K562 (cell line): ENCODE measurements around the gene FAM110D. TPM values are rescaled to one million over a fixed set of nuclear protein-coding genes. Genes with fewer than 3 reads are reported as not detected.

Experiments
- ATAC-seq: fragments of 200-7000 bp; cut with Tn5 transposase; 3 replicates; pipeline ENCODE4 v1.9.1; 2020; ENCODE audit warnings: moderate library complexity
- BruUV-seq: library from RNA; stranded (reverse); fragments of 400-500 nt; replicated peaks from 2 replicates; lab custom pipeline; 2021; lab: Mats Ljungman, UMichigan
- CTCF ChIA-PET: fragments of 300-600 bp; formaldehyde crosslinking; extraction: SDS; loops from one replicate; lab custom pipeline; 2021; ENCODE audit warnings: low intra/inter-chr PET ratio; lab: Yijun Ruan, JAX
- POLR2A ChIA-PET: fragments of 300-600, 350-650 bp; sonication (Branson Sonifier 250); formaldehyde crosslinking; extraction: SDS; loops from one replicate; lab custom pipeline; 2021; ENCODE audit warnings: antibody characterized with exemption, inconsistent platforms; lab: Yijun Ruan, JAX
- DNase-seq, 4 experiments: peaks; one replicate each; pipeline versions ENCODE4 v3.0.0 to v3.0.0-alpha.2; 2011 to 2018; ENCODE audit warnings: low spot score in 3 of 4, mixed read lengths in 3 of 4; ENCODE audit errors: extremely low read depth in 1 of 4
- FAIRE-seq: peaks from 2 replicates; lab custom pipeline; 2011; peaks lifted over from hg19 to GRCh38; lab: Jason Lieb, UNC
- H2AFZ ChIP-seq: 2 replicates; pipeline ENCODE4 v1.6.0; 2011; ENCODE audit warnings: low read depth, low read length, control low read depth, inconsistent platforms
- H3K27ac ChIP-seq: fragments of 200-600 bp; 3 replicates; pipeline ENCODE4 v1.8.0; 2011; ENCODE audit warnings: low read depth, mild to moderate bottlenecking, control low read depth, inconsistent platforms, low read length, moderate library complexity, mixed read lengths; ENCODE audit errors: extremely low read depth
- H3K27me3 ChIP-seq, 2 experiments: fragments of 300-600 bp in 1 of 2; 2 replicates in 1 of 2; 3 replicates in 1 of 2; pipeline versions ENCODE4 v1.6.0 to v1.8.0; 2011; ENCODE audit warnings: inconsistent platforms in 2 of 2, low read length in 2 of 2, mild to moderate bottlenecking in 1 of 2, mixed read lengths in 1 of 2, moderate library complexity in 1 of 2; ENCODE audit not compliant: control insufficient read depth in 2 of 2, insufficient read depth in 2 of 2
- H3K36me3 ChIP-seq: fragments of 300-600 bp; 3 replicates; pipeline ENCODE4 v1.8.0; 2011; ENCODE audit warnings: mild to moderate bottlenecking, low read length, inconsistent platforms; ENCODE audit not compliant: control insufficient read depth, insufficient read depth
- H3K4me1 ChIP-seq, 2 experiments: fragments of 200-600 bp in 1 of 2; replicated peaks in 1 of 2; 2 replicates in 1 of 2; 3 replicates in 1 of 2; pipeline versions ENCODE4 v1.5.1 to v1.8.0; 2011; ENCODE audit warnings: inconsistent platforms in 2 of 2, low read length in 2 of 2, mild to moderate bottlenecking in 1 of 2, mixed read lengths in 1 of 2, moderate library complexity in 1 of 2; ENCODE audit not compliant: control insufficient read depth in 2 of 2, insufficient read depth in 2 of 2
- H3K4me2 ChIP-seq: 2 replicates; pipeline ENCODE4 v1.6.1; 2011; ENCODE audit warnings: low read length, control low read depth, inconsistent platforms, mixed read lengths; ENCODE audit not compliant: insufficient read depth
- H3K4me3 ChIP-seq: fragments of 200-600 bp; sonication (generic), shearing (Covaris generic); 2 replicates; pipeline ENCODE4 v1.5.1; 2016; ENCODE audit warnings: control low read depth, inconsistent platforms
- H3K79me2 ChIP-seq: fragments of 200-600 bp; 3 replicates; pipeline ENCODE4 v1.8.0; 2011; ENCODE audit warnings: low read length, inconsistent platforms; ENCODE audit not compliant: control insufficient read depth, insufficient read depth
- H3K9ac ChIP-seq, 2 experiments: 2 replicates each; pipeline versions ENCODE4 v1.6.0 to v1.6.1; 2011; ENCODE audit warnings: low read depth in 2 of 2, low read length in 2 of 2, control low read depth in 1 of 2, inconsistent platforms in 1 of 2, mild to moderate bottlenecking in 1 of 2, mixed read lengths in 1 of 2; ENCODE audit not compliant: insufficient read depth in 1 of 2
- H3K9me1 ChIP-seq: one replicate; pipeline ENCODE4 v1.6.0; 2011; ENCODE audit warnings: inconsistent platforms, mild to moderate bottlenecking, low read length, moderate library complexity; ENCODE audit not compliant: control insufficient read depth, insufficient read depth
- H3K9me3 ChIP-seq: replicated peaks from 2 replicates; pipeline ENCODE4 v1.5.1; 2011; ENCODE audit warnings: low read depth, low read length, inconsistent platforms; ENCODE audit not compliant: control insufficient read depth, insufficient read depth
- H4K20me1 ChIP-seq: replicated peaks from 2 replicates; pipeline ENCODE4 v1.6.1; 2011; ENCODE audit warnings: low read length, inconsistent platforms, mixed read lengths; ENCODE audit not compliant: control insufficient read depth, insufficient read depth
- ARNT ChIP-seq, 2 experiments: fragments of 450-650 bp; IDR thresholded peaks; 2 replicates each; pipeline ENCODE4 v1.6.1; 2016; ENCODE audit warnings: mild to moderate bottlenecking in 1 of 2
- ATF2 ChIP-seq: sonication (generic); formaldehyde crosslinking; IDR thresholded peaks from 2 replicates; pipeline ENCODE4 v1.8.1; 2022; ENCODE audit warnings: missing genetic modification reagents
- CEBPG ChIP-seq, 3 experiments: fragments of 200-800 bp in 1 of 3; sonication (Bioruptor generic) in 1 of 3; sonication (generic) in 1 of 3; formaldehyde crosslinking in 1 of 3; IDR thresholded peaks in 2 of 3; conservative IDR thresholded peaks in 1 of 3; 2 replicates each; pipeline versions ENCODE4 v1.6.1 to v1.8.0; 2016 to 2022; ENCODE audit warnings: missing compliant biosample characterization in 2 of 3, missing genetic modification characterization in 2 of 3, mild to moderate bottlenecking in 1 of 3, missing genetic modification reagents in 1 of 3
- IRF1 ChIP-seq: sonication (generic); formaldehyde crosslinking; IDR thresholded peaks from 2 replicates; pipeline ENCODE4 v1.8.0; 2022; ENCODE audit warnings: missing genetic modification reagents, mild to moderate bottlenecking, borderline replicate concordance
- KDM1A ChIP-seq, 2 experiments: fragments of 450-650 bp; IDR thresholded peaks; 2 replicates each; pipeline ENCODE4 v1.6.1; 2016; ENCODE audit warnings: mild to moderate bottlenecking in 2 of 2
- MAFK ChIP-seq: IDR thresholded peaks from 2 replicates; pipeline ENCODE4 v1.6.1; 2011; ENCODE audit warnings: low read length, improper control_type of control experiment
- MYNN ChIP-seq, 2 experiments: sonication (generic); formaldehyde crosslinking in 1 of 2; IDR thresholded peaks; 2 replicates each; pipeline versions ENCODE4 v1.5.0 to v1.6.1; 2016 to 2020; ENCODE audit warnings: antibody characterized with exemption in 1 of 2, missing genetic modification reagents in 1 of 2
- POLR2G ChIP-seq: fragments of 200-400 bp; formaldehyde crosslinking; IDR thresholded peaks from 2 replicates; pipeline ENCODE4 v1.6.1; 2017; ENCODE audit warnings: low read depth, mild to moderate bottlenecking, antibody characterized with exemption, low read length, moderate library complexity
- STAT6 ChIP-seq: sonication (generic); formaldehyde crosslinking; IDR thresholded peaks from 2 replicates; pipeline ENCODE4 v1.8.1; 2023; ENCODE audit warnings: mild to moderate bottlenecking, missing genetic modification reagents
- ZBED1 ChIP-seq: IDR thresholded peaks from 2 replicates; pipeline ENCODE4 v1.6.1; 2014
- ZBTB12 ChIP-seq: fragments of 250-450 bp; sonication (Bioruptor Pico); IDR thresholded peaks from 2 replicates; pipeline ENCODE4 v1.4.0; 2020
- ZBTB8A ChIP-seq: fragments of 450-650 bp; IDR thresholded peaks from 2 replicates; pipeline ENCODE4 v1.6.1; 2018; ENCODE audit warnings: mild to moderate bottlenecking, moderate library complexity; ENCODE audit not compliant: partially characterized antibody
- ZFP30 ChIP-seq: fragments of 250-450 bp; sonication (Bioruptor Pico); IDR thresholded peaks from 2 replicates; pipeline ENCODE4 v1.8.0; 2022; ENCODE audit warnings: moderate library complexity, mild to moderate bottlenecking, inconsistent platforms, borderline replicate concordance
- ZNF408 ChIP-seq: fragments of 250-450 bp; sonication (Bioruptor Pico); IDR thresholded peaks from 2 replicates; pipeline ENCODE4 v1.4.0; 2020; ENCODE audit warnings: low read depth, mild to moderate bottlenecking, moderate library complexity
- WGBS: fragments of 100-300 bp; shearing (Covaris generic); methylation state at CpG from one replicate; pipeline ENCODE4 v1.1.6; 2016; ENCODE audit warnings: low coverage, mixed read lengths; ENCODE audit not compliant: insufficient coverage; ENCODE audit errors: missing lambda C conversion rate; 5-methylcytosine and 5-hydroxymethylcytosine counted together
- in situ Hi-C: fragments of 300-500 bp; cut with MboI; formaldehyde crosslinking; loops from 4 replicates; pipeline ENCODE4 v1.15.0; 2018; ENCODE audit warnings: inconsistent platforms, mixed read lengths
- intact Hi-C: fragments of 100-400 bp; cut with micrococcal nuclease; formaldehyde crosslinking; loops from 2 replicates; pipeline ENCODE4 v1.14.2; 2022
- polyA plus RNA-seq, 8 experiments: library from polyadenylated mRNA; depleted of rRNA in 4 of 8; stranded (reverse) in 5 of 8; unstranded in 3 of 8; fragments of >200 nt; fragmentation: Nextera tagmentation in 2 of 8; fragmentation: Illumina TruSeq in 1 of 8; extraction: Ambion mirVana in 2 of 8; extraction: Trizol in 1 of 8; gene quantifications; 2 replicates each; pipeline versions ENCODE4 v1.2.1 to v1.2.3, GENCODE V29; 2011 to 2014; ENCODE audit warnings: inconsistent platforms in 1 of 8, missing spikeins in 1 of 8
- total RNA-seq, 7 experiments: library from RNA; depleted of rRNA in 6 of 7; stranded (reverse); fragments of >200 nt in 6 of 7; fragmentation: Illumina TruSeq in 2 of 7; extraction: Trizol in 2 of 7; gene quantifications; 2 replicates each; pipeline versions ENCODE4 v1.2.1 to v1.2.3, GENCODE V29; 2011 to 2021; ENCODE audit warnings: low replicate concordance in 1 of 7

FAM110D gene
- total and polyA plus RNA-seq, 9 of the 15 experiments (the other 6 are each of a cell fraction or from before 2014, with no cell fraction given) = 0.04 to 1.1 (median 0.33) TPM

- peaks cover 21% of the 10 kb centered on the region for H3K79me2 ChIP-seq
- ATAC-seq (no peak), FAIRE-seq (no peak), DNase-seq (peak in 2 of 4 experiments; percentile 62 to 65)
- POLR2A ChIA-PET = interaction anchor here (0.6 to 1.8 kb wide), 7 partner anchors 11 to 310 kb away, joined by 3 to 7 read pairs (median 4); no protein-coding TSS in a partner anchor
- H3K27ac ChIP-seq = peak within 1 kb of the TSS; percentile 85
- H3K4me2 ChIP-seq = peak within 1 kb of the TSS; percentile 96
- intact Hi-C loops (loop anchor here (10.0 kb wide), 1 partner anchor 213 kb away; no protein-coding TSS in a partner anchor), in situ Hi-C loops (no loop called here)
- H2AFZ ChIP-seq = no peak within 1 kb of the TSS
- H3K4me3 ChIP-seq = peak within 1 kb of the TSS; percentile 89
- H3K4me1 ChIP-seq = peaks cover 18 to 34% of the 10 kb centered on the region in 2 experiments
- CTCF ChIA-PET = no interaction called here
- no peaks in the 10 kb centered on the region for H3K27me3 ChIP-seq
- H3K9me3 ChIP-seq = no peaks in the 10 kb centered on the region
- H3K9me1 ChIP-seq = peaks cover 4% of the 10 kb centered on the region
- H3K9ac ChIP-seq = peak within 1 kb of the TSS; percentile 88 to 98
- no TSS peak for BruUV-seq
- H3K36me3 ChIP-seq = peaks cover 17% of the 10 kb centered on the region; the same call in 1 of the 3 replicates
- 84% methylated on average over 26 of the region's 34 CpGs for WGBS
- no peaks in the 10 kb centered on the region for H4K20me1 ChIP-seq
- TF ChIP-seq ZBED1 = no peak
- TF ChIP-seq MYNN (IDR thresholded peaks at IDR 0.05) = no peak
- TF ChIP-seq MYNN (CRISPR knock-in tag; IDR thresholded peaks at IDR 0.05) = no peak
- peak; percentile 49; the same call in 1 of the 2 replicates for TF ChIP-seq STAT6 (CRISPR knock-in tag)
- no peak for TF ChIP-seq CEBPG (CRISPR knock-in tag; IDR thresholded peaks at IDR 0.05)
- TF ChIP-seq CEBPG (tag; conservative IDR thresholded peaks at IDR 0.05 in 1 of 2, IDR thresholded peaks at IDR 0.05 in 1 of 2) = no peak
- no peak for TF ChIP-seq ZBTB8A
- no peak for TF ChIP-seq KDM1A (IDR thresholded peaks at IDR 0.05)
- TF ChIP-seq ZBTB12 (CRISPR knock-in tag) = no peak
- TF ChIP-seq IRF1 (CRISPR knock-in tag) = no peak
- no peak for TF ChIP-seq ATF2 (CRISPR knock-in tag)
- TF ChIP-seq ZFP30 (CRISPR knock-in tag) = no peak
- no peak for TF ChIP-seq MAFK
- no peak for TF ChIP-seq ARNT (IDR thresholded peaks at IDR 0.05)
- TF ChIP-seq ZNF408 (CRISPR knock-in tag) = no peak
- peak; percentile 64 for TF ChIP-seq POLR2G
Observed at GRCh38 chr1:26171084-26172072, 12.5 kb downstream of the FAM110D start, which contains the start of gene ZNF593OS. Gene ZNF593OS, minus strand, starts transcription at chr1:26171832. Its CDS starts 171 bp downstream, at chr1:26171661.
